UCSD-AML1 (cell line): Measurements from ENCODE around the gene ARPC1A.
"Not testable (repeated sequence)": the region's sequence is repeated elsewhere in the genome, so short reads cannot be mapped to it uniquely, and the experiment has no call there.

Experiments
- DNase-seq: peaks from one replicate; lab custom pipeline; 2025; ENCODE audit not compliant: unreplicated experiment; lab: John Stamatoyannopoulos, UW

Gene ARPC1A

DNA sequence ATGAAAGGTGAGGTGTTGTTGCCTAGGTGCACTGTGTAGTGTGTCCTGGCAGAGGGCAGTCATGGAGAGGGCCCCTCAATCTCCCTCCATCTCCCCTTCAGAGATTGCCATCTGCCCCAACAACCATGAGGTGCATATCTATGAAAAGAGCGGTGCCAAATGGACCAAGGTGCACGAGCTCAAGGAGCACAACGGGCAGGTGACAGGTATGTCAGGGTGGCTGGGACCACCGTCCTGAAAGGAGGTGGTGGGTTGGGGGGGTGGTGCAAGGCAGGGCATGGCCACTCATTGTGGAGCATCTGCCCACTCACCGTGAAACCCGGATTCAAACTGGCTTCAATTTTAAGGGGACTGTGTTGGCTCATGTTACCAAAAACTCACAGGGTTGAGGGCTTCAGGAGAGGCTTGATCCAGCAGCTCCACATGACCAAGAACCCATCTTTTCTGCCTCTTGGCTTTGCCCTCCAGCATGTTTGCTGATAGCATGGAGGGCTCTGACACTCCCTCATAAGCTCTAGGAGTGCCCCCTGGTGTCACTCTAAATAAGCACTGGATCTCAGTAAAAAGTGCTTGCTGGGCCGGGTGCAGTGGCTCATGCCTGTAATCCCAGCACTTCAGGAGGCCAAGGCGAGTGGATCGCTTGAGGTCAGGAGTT is 61.0 kb downstream of the ARPC1A start:
- DNase-seq: no peak

DNA sequence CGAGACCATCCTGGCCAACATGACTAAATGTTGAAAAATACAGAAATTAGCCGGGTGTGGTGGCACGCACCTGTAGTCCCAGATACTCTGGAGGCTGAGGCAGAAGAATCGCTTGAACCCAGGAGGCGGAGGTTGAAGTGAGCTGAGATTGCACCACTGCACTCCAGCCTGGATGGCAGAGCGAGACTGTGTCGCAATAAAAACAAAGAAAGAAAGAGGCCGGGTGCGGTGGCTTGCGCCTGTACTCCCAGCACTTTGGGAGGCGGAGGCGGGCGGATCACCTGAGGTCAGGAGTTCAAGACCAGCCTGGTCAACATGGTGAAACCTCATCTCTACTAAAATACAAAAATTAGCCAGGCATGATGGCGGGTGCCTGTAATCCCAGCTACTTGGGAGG is 61.5 kb downstream of the ARPC1A start:
- not testable (repeated sequence) for DNase-seq

DNA sequence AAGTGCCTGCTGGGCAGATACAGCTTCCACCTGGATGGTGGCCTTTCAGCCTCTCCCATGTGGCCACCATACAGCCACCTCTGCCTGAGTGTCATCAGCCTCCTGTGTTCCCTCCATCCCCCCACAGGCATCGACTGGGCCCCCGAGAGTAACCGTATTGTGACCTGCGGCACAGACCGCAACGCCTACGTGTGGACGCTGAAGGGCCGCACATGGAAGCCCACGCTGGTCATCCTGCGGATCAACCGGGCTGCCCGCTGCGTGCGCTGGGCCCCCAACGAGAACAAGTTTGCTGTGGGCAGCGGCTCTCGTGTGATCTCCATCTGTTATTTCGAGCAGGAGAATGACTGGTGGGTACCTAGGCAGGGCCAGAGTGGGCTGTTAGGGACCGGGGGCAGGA is 62.2 kb downstream of the ARPC1A start:
- no peak for DNase-seq

DNA sequence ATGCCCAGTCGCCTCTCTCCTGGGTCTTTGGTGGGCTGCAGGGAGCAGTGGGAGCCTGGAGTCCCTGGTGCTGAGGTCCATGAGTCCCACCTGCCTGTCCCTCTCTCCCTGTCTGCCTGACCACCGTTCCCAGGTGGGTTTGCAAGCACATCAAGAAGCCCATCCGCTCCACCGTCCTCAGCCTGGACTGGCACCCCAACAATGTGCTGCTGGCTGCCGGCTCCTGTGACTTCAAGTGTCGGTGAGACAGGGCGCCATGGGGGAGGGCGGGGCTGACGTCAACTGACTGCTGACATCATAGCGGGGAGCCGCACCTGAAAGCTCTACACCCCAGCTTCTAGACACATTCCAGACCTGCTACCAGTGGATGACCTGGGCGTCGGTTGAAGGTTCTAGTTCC is 64.1 kb downstream of the ARPC1A start:
- DNase-seq: no peak

DNA sequence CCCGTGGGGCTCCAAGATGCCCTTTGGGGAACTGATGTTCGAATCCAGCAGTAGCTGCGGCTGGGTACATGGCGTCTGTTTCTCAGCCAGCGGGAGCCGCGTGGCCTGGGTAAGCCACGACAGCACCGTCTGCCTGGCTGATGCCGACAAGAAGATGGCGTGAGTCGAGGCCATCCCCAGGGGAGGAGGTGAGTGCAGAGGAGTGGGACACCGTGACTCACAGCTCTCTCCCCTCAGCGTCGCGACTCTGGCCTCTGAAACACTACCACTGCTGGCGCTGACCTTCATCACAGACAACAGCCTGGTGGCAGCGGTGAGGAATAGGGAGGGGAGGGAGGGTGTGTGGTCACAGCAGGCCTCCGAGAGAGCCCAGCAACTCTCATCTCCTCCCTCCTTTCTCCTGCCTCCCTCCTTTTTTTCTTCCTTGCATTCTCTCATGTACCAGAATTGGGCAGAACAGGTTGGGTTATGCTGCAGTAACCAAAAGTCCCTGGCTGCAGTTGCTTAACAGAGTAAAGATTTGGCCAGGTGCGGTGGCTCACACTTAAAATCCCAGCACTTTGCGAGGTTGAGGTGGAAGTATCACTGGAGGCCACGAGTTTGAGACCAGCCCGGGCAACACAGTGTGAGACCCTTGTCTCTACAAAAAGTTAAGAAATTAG is 65.4 kb downstream of the ARPC1A start:
- no peak for DNase-seq

DNA sequence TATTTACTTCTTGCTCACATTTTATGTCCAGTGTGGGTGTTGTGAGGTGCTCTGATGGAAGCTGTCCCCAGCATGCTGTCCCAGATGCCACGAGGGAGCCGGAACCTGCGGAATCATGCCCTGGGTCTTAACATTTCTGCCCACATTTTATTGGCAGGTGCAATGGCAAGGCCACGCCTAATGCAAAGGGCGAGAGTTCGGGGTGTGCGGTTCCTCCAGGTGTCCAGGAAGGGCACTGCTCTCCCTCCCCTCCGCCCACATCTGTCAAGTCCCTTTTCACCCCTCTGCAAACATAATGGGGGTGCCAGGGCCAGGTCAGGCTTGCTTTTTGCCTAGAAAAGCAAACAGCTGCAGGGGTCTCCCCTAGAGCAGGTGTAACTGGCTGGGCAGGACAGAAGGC is 66.3 kb downstream of the ARPC1A start:
- no peak for DNase-seq

DNA sequence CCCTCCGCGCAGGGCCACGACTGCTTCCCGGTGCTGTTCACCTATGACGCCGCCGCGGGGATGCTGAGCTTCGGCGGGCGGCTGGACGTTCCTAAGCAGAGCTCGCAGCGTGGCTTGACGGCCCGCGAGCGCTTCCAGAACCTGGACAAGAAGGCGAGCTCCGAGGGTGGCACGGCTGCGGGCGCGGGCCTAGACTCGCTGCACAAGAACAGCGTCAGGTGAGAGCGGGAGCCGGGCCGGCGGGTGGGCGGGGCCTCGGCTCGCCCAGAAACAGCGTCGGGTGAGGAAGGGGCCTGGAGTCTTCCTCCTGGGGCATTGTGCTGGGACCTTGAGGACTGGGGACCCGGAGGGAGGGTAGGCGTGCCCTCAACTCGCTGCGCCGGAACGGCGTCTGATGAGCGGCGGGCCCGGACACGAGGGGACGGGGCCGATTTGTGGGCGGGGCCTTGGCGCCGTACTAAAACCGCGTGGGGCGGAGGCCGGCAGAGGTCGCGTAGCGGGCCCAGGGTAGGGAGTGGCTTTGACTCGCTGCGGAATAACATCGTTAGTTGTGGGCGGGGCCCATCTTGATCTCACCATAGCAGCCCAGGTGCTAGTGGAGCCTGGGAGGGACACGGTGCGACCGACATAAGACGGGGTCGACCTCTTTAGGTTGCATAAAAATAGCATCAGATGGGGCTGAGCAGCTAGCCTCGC is 67.1 kb downstream of the ARPC1A start:
- no peak for DNase-seq

DNA sequence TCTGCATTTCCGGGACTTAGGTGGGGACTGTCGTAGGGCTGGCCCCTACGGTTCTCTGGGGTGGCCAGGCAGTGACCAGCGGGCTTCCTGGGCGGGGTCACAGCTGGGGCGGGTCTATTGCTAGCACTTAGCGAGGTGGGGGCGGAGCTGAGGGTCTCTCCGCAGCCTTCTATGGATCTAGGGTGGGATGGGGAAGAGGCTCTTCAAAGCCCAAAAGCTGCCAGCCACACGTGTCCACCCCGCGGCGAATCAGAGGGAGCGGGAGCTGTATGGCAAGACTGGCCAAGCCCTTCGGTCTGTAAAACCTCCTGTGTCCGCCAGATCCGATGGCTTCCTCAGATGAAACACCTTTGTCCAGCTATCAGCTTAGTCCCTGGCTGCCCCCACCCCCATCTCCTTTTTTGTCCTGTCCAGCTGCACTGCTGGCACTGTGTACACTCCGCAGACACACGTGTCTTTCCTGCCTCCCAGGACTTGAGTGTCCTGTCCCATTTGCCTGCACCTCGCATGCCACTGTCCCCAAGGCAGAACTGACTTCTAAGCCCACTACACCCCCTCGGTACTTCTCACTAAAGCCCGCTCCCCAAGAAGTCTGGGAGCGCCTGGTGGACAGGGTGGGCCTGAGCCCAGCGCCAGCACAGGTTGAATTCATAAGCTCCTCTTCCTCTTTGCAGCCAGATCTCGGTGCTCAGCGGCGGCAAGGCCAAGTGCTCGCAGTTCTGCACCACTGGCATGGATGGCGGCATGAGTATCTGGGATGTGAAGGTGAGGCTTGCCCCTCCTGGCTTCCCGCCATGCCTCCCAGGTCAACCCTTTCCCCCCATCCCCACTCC is 67.9 kb downstream of the ARPC1A start:
- no peak for DNase-seq

DNA sequence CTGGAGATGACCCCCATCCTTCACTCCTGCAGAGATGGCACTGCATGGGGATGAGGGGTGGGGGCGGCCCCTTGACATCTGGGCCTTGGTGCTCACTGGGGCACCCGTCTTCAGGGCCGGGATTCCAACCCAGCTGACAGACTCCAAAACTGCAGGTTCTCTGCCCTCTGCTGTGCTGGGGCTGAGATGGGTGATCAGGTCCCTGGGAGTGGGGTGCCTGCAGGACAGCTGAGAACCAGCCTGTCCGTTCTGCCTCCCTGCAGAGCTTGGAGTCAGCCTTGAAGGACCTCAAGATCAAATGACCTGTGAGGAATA is 68.4 kb downstream of the ARPC1A start:
- no peak for DNase-seq

DNA sequence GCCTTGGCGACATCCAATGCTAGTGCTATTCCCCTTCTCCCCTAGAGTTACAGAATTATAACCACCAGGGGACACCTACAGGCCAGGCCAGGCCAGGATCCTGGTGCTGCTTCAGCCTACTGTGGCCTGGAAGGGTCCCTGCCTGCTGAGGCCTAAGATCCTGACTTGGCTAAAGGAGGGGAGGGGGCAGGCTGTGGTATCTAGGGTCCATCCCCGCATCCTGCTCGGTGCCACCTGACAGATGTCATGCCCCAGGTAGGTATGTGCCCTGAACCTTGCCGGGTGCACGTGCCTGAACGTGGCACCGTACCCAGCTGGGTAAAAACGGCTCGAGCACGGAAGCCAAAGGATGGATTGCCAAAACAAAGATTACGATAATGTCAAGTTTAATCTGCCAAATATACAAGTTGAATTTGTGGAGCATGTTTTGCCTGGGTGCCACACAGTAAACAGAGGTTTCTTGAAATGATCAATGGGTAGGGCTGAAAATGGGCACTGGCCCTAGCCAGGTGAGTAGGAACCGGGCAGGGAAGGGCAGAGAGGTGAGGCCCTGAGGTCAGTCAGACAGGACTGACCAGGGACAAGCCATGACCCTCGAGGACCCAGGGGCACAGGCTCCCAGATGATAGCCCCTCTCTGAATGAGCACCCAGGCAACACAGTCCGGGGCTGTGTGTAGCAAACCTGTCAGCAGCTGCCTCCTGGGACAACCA is 70.1 kb downstream of the ARPC1A start:
- no peak for DNase-seq

DNA sequence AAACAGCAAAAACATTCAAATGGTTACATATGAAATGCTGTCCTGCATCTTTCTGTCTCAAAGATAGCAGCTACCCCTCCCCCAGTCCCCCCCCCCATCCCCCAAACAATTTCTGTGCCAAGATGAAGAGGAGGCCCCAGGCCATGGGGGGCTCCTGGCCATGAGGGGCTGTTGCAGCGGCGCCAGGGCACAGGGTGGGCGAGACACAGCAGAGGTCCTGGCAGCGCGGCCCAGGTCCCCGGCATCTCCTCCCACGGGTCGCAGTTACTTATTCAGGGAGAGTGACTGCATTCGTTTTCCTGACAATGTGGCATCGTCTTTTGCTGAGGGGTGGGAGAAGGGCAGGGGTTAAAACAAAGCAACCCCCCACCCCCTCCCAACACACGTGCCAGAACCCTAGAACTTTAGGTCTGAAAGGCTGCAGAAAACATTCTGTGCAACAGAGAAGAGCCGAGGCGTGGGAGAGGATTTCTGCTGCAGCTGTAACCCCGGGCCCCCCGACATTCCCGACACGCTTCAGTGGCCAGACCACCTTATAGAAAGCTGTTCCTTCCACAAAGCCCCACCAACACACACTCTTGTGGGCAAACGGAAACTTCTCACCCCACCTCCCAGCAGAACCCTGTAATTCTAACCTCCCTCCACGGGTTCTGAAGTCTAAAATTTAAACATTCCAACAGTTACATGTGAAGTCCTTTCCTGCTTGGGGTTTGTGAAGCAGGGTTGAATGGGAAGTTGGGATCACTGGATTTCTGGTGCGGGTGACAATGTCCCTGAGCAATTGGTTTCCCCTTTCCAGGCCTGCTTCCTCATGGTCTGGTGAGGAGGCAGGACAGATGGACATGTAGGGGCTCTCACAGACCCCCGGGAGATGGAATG is 71.0 kb downstream of the ARPC1A start:
- no peak for DNase-seq

DNA sequence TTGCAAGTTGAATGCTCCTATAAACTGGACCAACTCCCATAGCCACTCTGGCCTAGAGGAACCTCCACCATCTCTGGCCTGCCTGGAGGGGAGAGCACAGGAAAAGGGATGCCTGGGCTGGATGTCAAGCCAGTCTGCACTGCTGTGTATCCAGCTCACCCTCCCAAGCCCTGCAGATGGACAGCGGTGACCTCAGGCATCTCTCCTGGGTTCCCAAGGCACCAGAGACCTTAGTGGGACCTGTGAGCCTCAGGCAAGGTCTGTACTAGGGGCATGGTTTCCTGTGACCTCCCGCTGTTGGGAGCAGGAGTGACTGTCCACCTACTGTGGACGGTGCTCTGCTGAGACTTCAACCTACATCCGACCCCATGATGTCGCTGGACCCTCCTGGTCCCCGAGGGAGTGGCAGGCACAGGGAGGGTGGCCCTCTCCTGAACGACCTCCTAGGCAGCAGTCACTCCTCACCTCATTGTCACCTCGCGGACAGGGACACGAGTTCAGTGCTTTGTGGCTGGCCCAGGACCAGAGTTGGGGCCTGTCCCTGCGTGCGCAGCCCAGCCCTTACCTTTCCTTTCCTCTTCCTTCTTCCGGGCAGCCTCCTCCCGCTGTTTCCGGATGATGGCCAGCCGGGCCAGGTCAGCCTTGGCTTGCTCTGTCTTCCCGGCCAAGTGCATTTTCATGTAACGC is 71.7 kb downstream of the ARPC1A start:
- no peak for DNase-seq

DNA sequence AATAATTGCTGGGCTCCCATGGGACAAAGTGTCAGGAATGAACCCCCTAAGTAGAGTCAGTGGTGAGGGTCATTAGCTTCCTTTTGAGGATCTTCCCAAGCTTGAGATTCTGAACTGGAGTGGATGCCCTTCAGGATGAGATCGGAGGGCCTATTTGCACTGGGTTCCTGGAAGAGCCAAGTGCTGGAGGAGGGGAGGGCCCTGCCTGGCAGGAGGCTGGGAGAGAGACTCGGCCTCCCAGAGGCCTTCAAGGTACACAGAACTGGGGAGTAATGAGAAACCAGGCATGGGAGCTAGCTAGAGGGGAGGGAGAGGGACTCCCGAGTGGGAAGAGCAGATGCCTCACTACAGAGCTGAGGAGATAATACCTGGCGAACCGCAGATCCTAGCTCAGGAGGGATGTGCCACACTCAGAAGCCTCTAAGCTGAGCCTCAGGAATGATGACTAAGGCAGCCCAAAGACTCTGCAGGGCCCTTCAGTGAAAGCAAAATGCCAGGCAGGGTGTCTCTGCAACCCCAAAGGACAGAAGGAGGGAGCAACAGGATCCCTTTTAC is 73.3 kb downstream of the ARPC1A start:
- no peak for DNase-seq

DNA sequence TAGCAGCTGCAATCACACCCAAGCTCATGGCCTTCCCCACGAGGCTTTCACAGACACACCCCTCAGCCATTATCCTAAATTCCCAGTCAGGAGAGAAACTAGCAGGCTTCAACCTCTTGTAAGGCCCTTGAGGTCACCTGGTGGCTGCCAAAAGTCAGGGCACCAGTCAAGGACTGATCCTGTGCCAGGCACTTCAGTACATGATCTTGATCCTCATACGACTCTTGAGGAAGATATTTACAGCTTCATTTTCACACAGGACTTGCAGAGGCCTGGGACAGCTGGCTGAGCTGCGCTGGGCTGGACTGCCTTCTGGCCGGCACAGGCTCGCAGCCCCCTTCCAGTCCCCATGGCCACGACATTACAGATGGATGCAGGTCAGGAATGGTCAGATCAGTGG is 73.9 kb downstream of the ARPC1A start:
- DNase-seq: no peak

DNA sequence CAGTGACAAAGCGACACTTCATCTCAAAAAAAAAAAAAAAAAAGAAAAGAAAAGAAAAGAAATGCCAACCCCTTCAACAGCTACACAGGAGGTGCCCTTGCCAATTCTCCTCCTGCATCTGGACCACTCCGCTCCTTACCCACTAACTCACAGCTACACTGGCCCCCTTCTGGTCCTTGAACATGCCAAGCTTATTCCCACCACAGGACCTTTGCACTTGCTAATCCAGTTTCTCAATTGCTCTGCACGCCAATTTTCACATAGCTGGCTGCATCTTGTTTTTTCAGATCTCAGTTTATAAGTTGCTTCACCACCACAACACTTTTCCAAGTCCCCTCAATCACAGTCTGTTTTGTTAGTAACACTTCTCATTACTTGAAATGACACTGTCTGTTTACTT is 77.2 kb downstream of the ARPC1A start:
- no peak for DNase-seq

DNA sequence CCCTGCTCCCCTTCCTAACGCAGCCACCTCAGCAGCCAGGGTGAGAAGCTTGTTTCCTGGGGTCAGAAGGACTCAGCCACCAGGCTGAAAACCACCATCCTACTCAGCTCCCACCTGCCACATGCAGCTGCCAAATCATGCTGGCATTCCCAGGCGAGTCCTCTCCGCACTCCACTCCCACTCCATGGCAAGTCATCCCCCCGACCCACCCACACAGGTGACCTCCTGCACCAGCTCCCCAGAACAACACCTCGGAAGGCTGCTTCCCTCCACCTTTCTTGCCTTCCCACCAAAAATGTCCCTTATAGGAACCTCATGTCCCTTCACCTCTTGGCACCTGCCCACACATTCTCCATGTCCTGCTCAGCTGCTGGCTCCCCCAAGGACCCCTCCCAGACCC is 78.1 kb downstream of the ARPC1A start:
- DNase-seq: no peak

DNA sequence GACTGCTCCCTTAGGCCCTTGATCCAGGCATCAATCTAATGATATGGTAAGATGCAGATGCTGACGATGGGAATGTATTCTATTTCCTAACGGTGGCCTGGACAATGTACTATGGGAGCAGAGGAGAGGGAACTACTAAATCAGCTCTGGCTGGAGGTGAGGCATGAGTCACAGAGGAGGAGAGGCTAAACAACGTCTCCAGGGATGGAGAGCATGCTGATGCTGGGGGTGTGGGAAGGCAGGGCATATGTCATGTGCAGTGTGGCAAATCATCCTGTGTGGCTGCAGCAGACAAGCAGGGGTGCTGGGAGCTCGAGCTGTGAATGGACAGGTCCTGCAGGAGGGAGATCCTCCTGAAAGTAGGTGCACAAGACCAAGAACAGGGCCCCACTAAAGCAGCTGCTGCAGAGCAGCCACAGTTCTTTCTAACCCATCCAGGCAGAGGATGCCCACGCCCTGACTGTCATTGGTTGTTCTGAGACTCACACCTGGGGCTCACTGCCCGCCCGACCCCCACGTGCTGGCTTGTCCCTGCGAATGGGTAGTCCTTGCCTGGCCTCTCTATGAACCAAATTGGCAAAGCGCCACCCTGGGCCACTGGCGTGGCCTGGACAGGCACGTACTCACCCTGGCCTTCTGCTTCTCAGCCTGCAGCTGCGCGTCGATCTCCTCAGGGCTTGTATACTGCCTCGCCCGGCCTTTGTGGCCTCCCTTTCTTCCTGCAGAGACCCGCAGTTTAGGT is 78.7 kb downstream of the ARPC1A start:
- no peak for DNase-seq

DNA sequence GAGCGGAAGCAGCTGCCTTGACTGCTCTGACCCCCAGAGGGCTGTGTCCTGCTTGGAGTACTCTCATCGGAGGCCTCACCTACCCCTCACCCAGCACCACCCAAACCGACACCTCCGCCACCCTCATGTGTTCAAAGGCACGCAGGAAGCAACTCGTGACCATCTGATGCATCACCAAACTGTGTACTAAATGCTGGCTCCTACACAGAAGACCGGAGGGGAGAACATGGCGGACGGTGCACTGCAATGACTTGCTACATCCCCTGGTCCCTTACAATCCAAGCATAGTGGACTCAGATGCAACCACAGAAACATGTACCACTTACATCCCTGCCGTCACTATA is 79.3 kb downstream of the ARPC1A start:
- no peak for DNase-seq

DNA sequence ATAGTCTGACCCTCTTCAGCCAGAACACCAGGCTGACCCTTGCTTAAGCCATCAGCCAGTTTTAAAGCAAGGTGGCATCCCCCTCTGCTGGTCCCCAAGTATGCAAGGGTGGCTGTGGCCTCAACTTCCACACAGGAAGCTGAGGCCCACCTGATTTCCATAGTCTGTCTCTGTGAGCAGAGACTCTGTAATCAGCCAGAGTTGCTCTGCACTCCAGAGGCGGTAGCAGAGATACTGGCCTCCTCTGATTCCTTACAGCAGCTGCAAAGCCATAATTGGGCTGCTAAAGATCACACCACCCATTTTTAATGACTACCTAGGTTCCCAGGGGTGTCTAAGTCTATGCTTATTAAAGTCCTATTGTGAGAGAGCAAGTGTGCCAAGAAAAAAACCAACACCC is 80.9 kb downstream of the ARPC1A start:
- no peak for DNase-seq
